H1 (cell line): Measurements from ENCODE around the gene CTNND2. TPM values are rescaled to one million over a fixed set of nuclear protein-coding genes. Genes with fewer than 3 reads are reported as not detected.

Experiments used
- CTBP2 ChIP-seq: IDR thresholded peaks from 2 replicates; pipeline ENCODE4 v1.7.0; 2011; ENCODE audit warnings: borderline replicate concordance, mild to moderate bottlenecking, moderate library complexity, mixed read lengths, low read length; ENCODE audit not compliant: insufficient read depth, insufficient read length
- EGR1 ChIP-seq: IDR thresholded peaks from 2 replicates; pipeline ENCODE4 v1.6.1; 2011; ENCODE audit warnings: low read depth, low read length, borderline replicate concordance
- JUN ChIP-seq: IDR thresholded peaks from 2 replicates; pipeline ENCODE4 v1.6.1; 2011; ENCODE audit warnings: low read depth, mild to moderate bottlenecking, improper control_type of control experiment, low read length
- MAX ChIP-seq: IDR thresholded peaks from 2 replicates; pipeline ENCODE4 v1.6.1; 2012; ENCODE audit warnings: inconsistent platforms
- SP4 ChIP-seq: IDR thresholded peaks from 2 replicates; pipeline ENCODE4 v1.6.1; 2012; ENCODE audit warnings: low read length, inconsistent platforms
- polyA plus RNA-seq, 7 experiments: library from polyadenylated mRNA; depleted of rRNA in 3 of 7; stranded (reverse) in 5 of 7; unstranded in 2 of 7; fragments of >200 nt in 5 of 7; fragments of 200-250 nt in 2 of 7; gene quantifications; 1 replicate in 5 of 7; 2 replicates in 1 of 7; 4 replicates in 1 of 7; pipeline versions ENCODE4 v1.2.1 to v1.2.3, GENCODE V29; 2011 to 2013; ENCODE audit warnings: missing spikeins in 2 of 7, mixed read lengths in 2 of 7
- total RNA-seq: library from RNA; stranded (reverse); fragmentation: NEBNext Ultra II Directional; extraction: Animal tissue kit (Norgen Biotek cat#: 25700); gene quantifications from 2 replicates; pipeline ENCODE4 v1.2.1, GENCODE V29; 2021

Gene CTNND2
- total and polyA plus RNA-seq, 2 of the 8 experiments (the other 6 are each of a cell fraction or from before 2014, with no cell fraction given): 7.4 to 14.2 TPM

- TF ChIP-seq EGR1 (no peak), JUN (no peak), MAX (no peak), CTBP2 (no peak), SP4 (no peak)
Measured at GRCh38 chr5:11656916-11657315, 247.3 kb downstream of the CTNND2 start (continued).
